Thyroid gland (tissue), 4 donors: Measurements from ENCODE around the gene CTBP1.

Source experiments
- POLR2A ChIP-seq, 2 donors: fragments of 450-650 bp; IDR thresholded peaks; one replicate each; pipeline ENCODE4 v1.6.1; 2017; ENCODE audit warnings: antibody characterized with exemption in 2 of 2, mild to moderate bottlenecking in 2 of 2, moderate library complexity in 1 of 2
- TF ChIP-seq, protein P1 (sequence below), 6 experiments: fragments of 200-600 bp in 3 of 6; fragments of 450-650 bp in 3 of 6; sonication (generic) in 3 of 6; IDR thresholded peaks; one replicate each; pipeline ENCODE4 v1.5.1; 2016 to 2019; ENCODE audit warnings: antibody characterized with exemption in 6 of 6, mild to moderate bottlenecking in 2 of 6, inconsistent platforms in 1 of 6, moderate library complexity in 1 of 6

DNA sequence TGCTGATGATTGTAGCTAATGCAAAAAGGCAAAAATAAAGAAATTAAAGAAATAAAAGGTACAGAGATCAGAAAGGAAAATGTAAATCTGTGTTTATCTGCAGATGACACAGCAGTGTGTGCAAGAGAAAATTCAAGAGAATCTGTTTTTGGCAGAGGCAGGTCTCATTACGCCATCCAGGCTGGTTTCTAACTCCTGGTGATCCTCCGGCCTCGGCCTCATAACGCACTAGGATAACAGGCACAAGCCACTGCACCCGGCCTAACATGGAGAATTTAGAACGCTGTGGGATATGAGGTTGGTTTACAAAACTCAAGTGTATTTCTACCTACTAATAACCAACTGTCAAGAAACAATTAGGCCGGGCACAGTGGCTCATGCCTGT is 29.4 kb downstream of the CTBP1 start:
- TF ChIP-seq, protein P1, sequence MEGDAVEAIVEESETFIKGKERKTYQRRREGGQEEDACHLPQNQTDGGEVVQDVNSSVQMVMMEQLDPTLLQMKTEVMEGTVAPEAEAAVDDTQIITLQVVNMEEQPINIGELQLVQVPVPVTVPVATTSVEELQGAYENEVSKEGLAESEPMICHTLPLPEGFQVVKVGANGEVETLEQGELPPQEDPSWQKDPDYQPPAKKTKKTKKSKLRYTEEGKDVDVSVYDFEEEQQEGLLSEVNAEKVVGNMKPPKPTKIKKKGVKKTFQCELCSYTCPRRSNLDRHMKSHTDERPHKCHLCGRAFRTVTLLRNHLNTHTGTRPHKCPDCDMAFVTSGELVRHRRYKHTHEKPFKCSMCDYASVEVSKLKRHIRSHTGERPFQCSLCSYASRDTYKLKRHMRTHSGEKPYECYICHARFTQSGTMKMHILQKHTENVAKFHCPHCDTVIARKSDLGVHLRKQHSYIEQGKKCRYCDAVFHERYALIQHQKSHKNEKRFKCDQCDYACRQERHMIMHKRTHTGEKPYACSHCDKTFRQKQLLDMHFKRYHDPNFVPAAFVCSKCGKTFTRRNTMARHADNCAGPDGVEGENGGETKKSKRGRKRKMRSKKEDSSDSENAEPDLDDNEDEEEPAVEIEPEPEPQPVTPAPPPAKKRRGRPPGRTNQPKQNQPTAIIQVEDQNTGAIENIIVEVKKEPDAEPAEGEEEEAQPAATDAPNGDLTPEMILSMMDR (IDR thresholded peaks at IDR 0.05) = no peak
- no peak for TF ChIP-seq POLR2A (IDR thresholded peaks at IDR 0.05)
